ENCODE data around the gene C5orf34. TPM values are rescaled to one million over a fixed set of nuclear protein-coding genes. Genes with fewer than 3 reads are reported as not detected.

The C5orf34 gene, protein sequence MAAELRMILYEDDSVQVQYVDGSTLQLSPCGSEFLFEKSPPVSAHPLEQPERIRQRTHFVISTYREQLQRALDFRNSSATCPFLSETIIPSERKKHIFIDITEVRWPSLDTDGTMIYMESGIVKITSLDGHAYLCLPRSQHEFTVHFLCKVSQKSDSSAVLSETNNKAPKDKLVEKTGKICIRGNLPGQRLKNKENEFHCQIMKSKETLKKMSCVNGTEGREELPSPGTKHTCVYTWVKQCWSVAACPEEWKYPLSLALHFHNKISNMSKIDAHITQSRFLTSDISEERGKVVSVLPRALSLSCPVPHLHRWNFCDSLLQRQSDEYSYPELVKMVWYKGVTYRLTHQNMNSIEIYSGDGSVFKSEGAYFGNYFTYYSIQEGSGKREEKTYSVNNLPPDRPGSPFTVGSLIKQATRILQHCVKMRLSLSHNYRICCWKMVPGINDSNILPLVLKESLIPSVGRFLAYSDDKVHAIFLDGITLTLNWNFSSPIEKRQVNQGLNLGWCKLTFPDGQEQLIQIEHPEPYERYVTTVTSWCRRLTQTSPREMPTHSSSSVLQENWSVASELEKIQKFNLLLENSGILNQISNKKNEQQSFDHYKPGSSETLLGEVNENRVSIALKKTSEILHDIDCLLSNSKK
- total RNA-seq = 1 to 10 TPM; 7.4 to 9.0 TPM
- 0.91 TPM for polyA plus RNA-seq

DNA sequence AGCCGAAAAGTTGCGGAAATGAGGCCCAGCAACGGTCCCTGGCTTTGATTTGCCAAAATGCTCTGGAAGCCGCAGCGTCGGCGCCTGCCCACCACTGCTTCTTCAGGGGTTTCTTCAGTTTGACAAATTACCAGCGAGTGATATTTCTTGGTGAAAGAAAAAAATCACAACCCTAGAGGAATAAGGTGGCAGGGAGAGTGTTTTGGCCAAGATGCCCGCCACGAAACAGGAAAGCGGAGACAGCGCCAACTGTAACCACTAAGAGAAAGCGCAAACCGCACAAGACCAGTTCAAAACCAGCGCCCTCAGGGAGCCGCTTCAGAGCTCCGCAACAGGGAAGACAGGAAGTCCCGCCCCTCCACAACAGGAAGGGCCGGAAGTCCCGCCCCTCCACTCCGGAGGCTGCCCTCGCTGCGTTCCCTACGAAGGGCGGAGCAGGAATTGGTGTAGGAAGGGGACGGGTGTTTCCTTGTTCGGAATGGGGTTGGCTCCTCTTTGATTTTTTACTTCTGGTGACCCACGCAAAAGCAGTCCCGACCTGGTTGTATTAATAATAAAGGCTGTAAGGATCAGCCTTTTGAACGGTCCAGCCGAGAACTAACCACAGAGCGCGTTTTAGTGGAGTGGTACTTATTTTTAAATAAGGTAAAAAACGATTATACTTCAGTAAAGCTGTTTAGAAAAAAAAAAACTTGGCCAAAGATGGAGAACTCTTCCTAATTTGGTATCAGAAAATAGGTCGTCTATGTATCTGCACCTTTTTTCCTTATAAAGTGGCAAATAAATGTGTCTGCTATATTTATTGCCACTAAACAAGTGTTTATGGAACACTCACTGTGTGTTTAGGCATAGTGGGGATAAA lies at the start of gene C5orf34:
TSS of gene C5orf34 (minus strand) at position 333 of the 862 bp plus-strand sequence. CDS start 5,809 bp downstream, outside the sequence.
- H3K9me3 ChIP-seq (ENCODE audit: low read length) = no peaks in the 10 kb centered on the region
- no peaks in the 10 kb centered on the region for H3K9me3 Mint-ChIP-seq
- H3K27ac Mint-ChIP-seq = peak within 1 kb of the TSS; percentile 83 to 99 (median 94)
- H3K36me3 Mint-ChIP-seq = peaks cover 0 to 8% (median 0%) of the 10 kb centered on the region in 3 donors
- peak within 1 kb of the TSS; percentile 91 to 98 (median 94) for H3K4me3 Mint-ChIP-seq
- no peaks in the 10 kb centered on the region for H3K27me3 ChIP-seq (ENCODE audit: insufficient read depth, low read length, poor library complexity, severe bottlenecking)
- peaks cover 0 to 1% of the 10 kb centered on the region in 2 donors for H3K27me3 Mint-ChIP-seq
- peak within 1 kb of the TSS; percentile 83 for H3K27ac ChIP-seq (ENCODE audit: low read depth, low read length)
- DNase-seq = peak; percentile 89 to 94 (median 91)
- H3K4me1 ChIP-seq (ENCODE audit: insufficient read depth, low read length) = peaks cover 9% of the 10 kb centered on the region
- H3K4me1 Mint-ChIP-seq = peaks cover 24 to 36% (median 30%) of the 10 kb centered on the region in 3 donors
- H3K4me3 ChIP-seq (ENCODE audit: low read length) = peak within 1 kb of the TSS; percentile 86
- ChIA-PET POLR2A (interaction anchor here (1.2 to 1.6 kb wide), 3 partner anchors 31 to 202 kb away, joined by 3 to 33 read pairs (median 4); partner anchors contain the start of genes HMGCS1 and TMEM267), CTCF (interaction anchor here (1.2 to 2.7 kb wide), 2 partner anchors 31 to 40 kb away, joined by 3 to 22 read pairs; partner anchors contain the start of gene TMEM267)
- no peaks in the 10 kb centered on the region for H3K36me3 ChIP-seq (ENCODE audit: insufficient read depth, low read length)

DNA sequence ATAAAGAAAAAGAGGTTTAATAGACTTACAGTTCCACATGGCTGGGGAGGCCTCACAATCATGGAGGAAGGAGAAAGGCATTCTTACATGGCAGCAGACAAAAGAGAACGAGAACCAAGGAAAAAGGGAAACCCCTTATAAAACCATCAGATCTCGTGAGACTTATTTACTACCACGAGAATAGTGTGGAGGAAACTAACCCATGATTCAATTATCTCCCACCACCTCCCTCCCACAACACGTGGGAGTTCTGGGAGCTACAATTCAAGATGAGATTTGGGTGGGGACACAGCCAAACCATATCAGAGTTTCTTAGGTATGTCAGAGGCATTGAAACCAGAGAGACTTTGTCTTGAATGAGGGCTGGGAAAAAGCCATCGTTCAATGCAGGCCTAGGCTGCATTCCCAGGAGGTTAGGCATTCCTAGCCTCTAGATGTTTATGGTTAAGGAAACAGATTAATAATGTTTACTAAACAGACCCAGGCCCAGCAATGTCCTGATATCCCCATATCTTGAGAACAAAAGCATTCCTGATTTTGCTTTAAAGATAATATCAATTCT lies 49.4 kb upstream of the C5orf34 start:
- no peak overlapping the region for H3K4me3 ChIP-seq (ENCODE audit: low read length)
- no peaks in the 10 kb centered on the region for H3K36me3 ChIP-seq (ENCODE audit: insufficient read depth, low read length)
- Mint-ChIP-seq H3K27ac (no peak overlapping the region), H3K4me3 (no peak overlapping the region), H3K9me3 (no peaks in the 10 kb centered on the region), H3K4me1 (no peaks in the 10 kb centered on the region), H3K36me3 (no peaks in the 10 kb centered on the region), H3K27me3 (peaks cover 0 to 12% of the 10 kb centered on the region in 2 donors)
- ChIA-PET CTCF (interaction anchor here (1.8 kb wide), 1 partner anchor 10 kb away, joined by 3 read pairs; no protein-coding TSS in a partner anchor), POLR2A (no interaction called here)
- no peak overlapping the region for H3K27ac ChIP-seq (ENCODE audit: low read depth, low read length)
- H3K9me3 ChIP-seq (ENCODE audit: low read length) = no peaks in the 10 kb centered on the region
- H3K27me3 ChIP-seq (ENCODE audit: insufficient read depth, low read length, poor library complexity, severe bottlenecking) = no peaks in the 10 kb centered on the region
- no peaks in the 10 kb centered on the region for H3K4me1 ChIP-seq (ENCODE audit: insufficient read depth, low read length)
- DNase-seq = no peak

DNA sequence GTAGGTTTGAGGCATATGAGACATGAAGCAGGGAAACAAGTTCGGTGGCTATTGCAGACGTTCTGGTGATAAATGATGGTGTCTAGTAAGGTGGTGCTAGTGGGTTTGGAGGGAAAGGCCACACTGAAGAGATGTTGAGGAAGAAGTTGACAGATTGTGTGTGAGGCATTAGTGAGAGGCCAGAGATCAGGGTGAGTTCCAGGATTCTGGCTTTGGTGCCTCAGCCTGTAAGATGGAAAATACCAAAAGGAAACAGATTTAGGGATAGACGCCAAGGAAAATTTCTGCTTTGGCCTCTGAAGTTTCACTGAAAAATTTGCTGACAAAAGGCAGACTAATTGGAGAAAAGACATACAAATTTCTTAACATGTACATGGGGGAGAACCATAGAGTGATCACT lies 48.4 kb upstream of the C5orf34 start:
- Mint-ChIP-seq H3K4me3 (no peak overlapping the region), H3K27ac (no peak overlapping the region), H3K9me3 (no peaks in the 10 kb centered on the region), H3K36me3 (no peaks in the 10 kb centered on the region), H3K4me1 (peaks cover 2 to 4% (median 3%) of the 10 kb centered on the region in 3 donors), H3K27me3 (peaks cover 0 to 12% of the 10 kb centered on the region in 2 donors)
- Histone ChIP-seq H3K36me3 (ENCODE audit: insufficient read depth, low read length) (no peaks in the 10 kb centered on the region), H3K4me3 (ENCODE audit: low read length) (no peak overlapping the region), H3K4me1 (ENCODE audit: insufficient read depth, low read length) (no peaks in the 10 kb centered on the region), H3K27ac (ENCODE audit: low read depth, low read length) (no peak overlapping the region), H3K27me3 (ENCODE audit: insufficient read depth, low read length, poor library complexity, severe bottlenecking) (no peaks in the 10 kb centered on the region), H3K9me3 (ENCODE audit: low read length) (no peaks in the 10 kb centered on the region)
- ChIA-PET CTCF (interaction anchor here (1.8 kb wide), 1 partner anchor 11 kb away, joined by 3 read pairs; no protein-coding TSS in a partner anchor), POLR2A (no interaction called here)
- DNase-seq = no peak

DNA sequence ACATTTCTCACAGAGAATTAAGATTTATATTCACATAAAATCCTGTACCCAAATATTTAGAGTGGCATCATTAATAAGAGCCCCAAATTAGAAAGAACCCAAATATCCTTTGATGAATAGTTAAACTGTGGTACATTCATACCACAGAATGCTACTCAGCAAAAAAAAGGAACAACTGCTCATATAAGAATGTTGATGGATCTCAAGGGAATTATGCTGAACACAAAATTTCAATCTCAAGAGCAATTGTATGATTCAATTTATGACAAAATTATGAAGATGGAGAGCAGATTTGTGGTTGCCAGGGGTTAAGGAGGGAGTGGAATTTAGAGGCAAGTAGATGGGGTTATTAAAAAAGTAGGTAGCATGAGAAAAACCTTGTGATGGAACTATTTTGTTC lies 46.4 kb upstream of the C5orf34 start:
- H3K36me3 Mint-ChIP-seq = peaks cover 0 to 4% (median 0%) of the 10 kb centered on the region in 3 donors
- no peaks in the 10 kb centered on the region for H3K27me3 ChIP-seq (ENCODE audit: insufficient read depth, low read length, poor library complexity, severe bottlenecking)
- H3K27me3 Mint-ChIP-seq = peaks cover 0 to 10% of the 10 kb centered on the region in 2 donors
- no peak overlapping the region for H3K4me3 Mint-ChIP-seq
- no peaks in the 10 kb centered on the region for H3K36me3 ChIP-seq (ENCODE audit: insufficient read depth, low read length)
- no peaks in the 10 kb centered on the region for H3K4me1 ChIP-seq (ENCODE audit: insufficient read depth, low read length)
- no peak overlapping the region for H3K4me3 ChIP-seq (ENCODE audit: low read length)
- H3K9me3 ChIP-seq (ENCODE audit: low read length) = no peaks in the 10 kb centered on the region
- no peak for DNase-seq
- H3K27ac ChIP-seq (ENCODE audit: low read depth, low read length) = no peak overlapping the region
- no peak overlapping the region for H3K27ac Mint-ChIP-seq
- no peaks in the 10 kb centered on the region for H3K9me3 Mint-ChIP-seq
- POLR2A ChIA-PET = no interaction called here
- CTCF ChIA-PET = no interaction called here
- peaks cover 10 to 12% (median 10%) of the 10 kb centered on the region in 3 donors for H3K4me1 Mint-ChIP-seq

DNA sequence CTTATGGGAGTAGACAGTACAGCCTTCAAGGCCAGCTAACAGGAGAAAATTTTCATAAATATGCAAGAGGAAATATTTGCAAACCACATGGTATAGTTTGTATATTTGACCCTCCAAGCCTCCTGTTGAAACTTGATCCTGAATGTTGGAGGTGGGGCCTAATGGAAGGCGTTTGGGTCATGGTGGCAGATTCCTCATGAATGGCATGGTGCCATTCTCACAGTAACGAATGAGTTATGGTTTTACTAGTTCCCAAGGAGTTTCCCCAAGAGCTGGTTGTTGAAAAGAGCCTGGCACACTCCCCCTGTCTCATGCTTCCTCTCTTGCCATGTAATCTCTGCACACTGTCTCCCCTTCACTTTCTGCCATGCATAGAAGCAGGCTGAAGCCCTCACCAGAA lies 45.2 kb upstream of the C5orf34 start:
- Histone ChIP-seq H3K4me1 (ENCODE audit: insufficient read depth, low read length) (peaks cover 9% of the 10 kb centered on the region), H3K36me3 (ENCODE audit: insufficient read depth, low read length) (no peaks in the 10 kb centered on the region), H3K4me3 (ENCODE audit: low read length) (no peak overlapping the region), H3K27ac (ENCODE audit: low read depth, low read length) (no peak overlapping the region), H3K27me3 (ENCODE audit: insufficient read depth, low read length, poor library complexity, severe bottlenecking) (no peaks in the 10 kb centered on the region), H3K9me3 (ENCODE audit: low read length) (no peaks in the 10 kb centered on the region)
- Mint-ChIP-seq H3K27ac (peak overlapping the region in 1 of 8 donors; percentile 46), H3K27me3 (peaks cover 1 to 7% of the 10 kb centered on the region in 2 donors), H3K9me3 (no peaks in the 10 kb centered on the region), H3K36me3 (peaks cover 0 to 11% (median 0%) of the 10 kb centered on the region in 3 donors), H3K4me3 (peak overlapping the region in 1 of 7 donors; percentile 66), H3K4me1 (peaks cover 10 to 18% (median 12%) of the 10 kb centered on the region in 3 donors)
- ChIA-PET POLR2A (no interaction called here), CTCF (interaction anchor here (0.8 kb wide), 1 partner anchor 72 kb away, joined by 3 read pairs; no protein-coding TSS in a partner anchor)
- DNase-seq = no peak

DNA sequence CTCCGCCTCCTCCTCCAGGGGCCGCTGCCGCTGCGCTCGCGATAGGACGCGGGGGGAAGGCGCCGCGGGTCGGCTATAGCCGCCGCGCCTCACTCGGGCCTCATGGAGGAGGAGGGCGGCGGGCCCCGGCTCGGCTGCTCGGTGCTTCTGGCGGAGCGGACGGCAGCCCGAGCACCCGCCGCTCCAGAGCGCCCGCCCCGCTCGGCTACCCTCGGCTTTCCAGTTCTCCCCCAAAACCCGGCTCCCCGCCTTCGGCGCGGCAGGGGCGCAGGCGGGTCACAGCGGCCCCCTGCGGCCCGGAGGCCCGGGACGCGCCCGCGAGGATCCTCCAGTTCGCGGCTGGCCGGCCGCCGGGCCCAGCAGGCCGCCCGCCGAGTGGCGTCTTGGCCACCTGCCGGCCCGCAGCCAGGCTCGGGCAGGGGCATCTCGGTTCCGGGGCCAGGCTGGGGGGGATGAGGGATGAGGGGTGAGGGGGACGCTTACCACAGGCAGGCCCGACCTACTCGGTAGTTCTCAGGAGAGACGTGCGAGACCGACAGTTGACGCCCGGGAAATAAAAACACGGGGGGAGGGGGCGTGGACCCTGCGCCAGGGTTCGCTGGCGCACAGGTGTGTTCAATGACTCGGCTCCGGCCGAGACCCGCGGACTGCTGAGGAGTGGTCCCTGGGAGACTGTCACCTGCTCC lies 42.1 kb upstream of the C5orf34 start, which contains the start of gene PAIP1:
TSS of gene PAIP1 (minus strand) at position 221 of the 686 bp plus-strand sequence. CDS start 231 bp downstream, outside the sequence.
- Mint-ChIP-seq H3K36me3 (peaks cover 0 to 13% (median 0%) of the 10 kb centered on the region in 3 donors), H3K4me3 (peak within 1 kb of the TSS; percentile 91 to 96 (median 95)), H3K27ac (peak within 1 kb of the TSS; percentile 97 to 99 (median 98)), H3K9me3 (no peaks in the 10 kb centered on the region), H3K27me3 (peaks cover 1 to 2% of the 10 kb centered on the region in 2 donors), H3K4me1 (peaks cover 10 to 20% (median 12%) of the 10 kb centered on the region in 3 donors)
- H3K4me3 ChIP-seq (ENCODE audit: low read length) = peak within 1 kb of the TSS; percentile 63
- H3K27me3 ChIP-seq (ENCODE audit: insufficient read depth, low read length, poor library complexity, severe bottlenecking) = no peaks in the 10 kb centered on the region
- H3K27ac ChIP-seq (ENCODE audit: low read depth, low read length) = peak within 1 kb of the TSS; percentile 81
- H3K9me3 ChIP-seq (ENCODE audit: low read length) = no peaks in the 10 kb centered on the region
- peak; percentile 73 to 90 (median 86) for DNase-seq
- peaks cover 14% of the 10 kb centered on the region for H3K36me3 ChIP-seq (ENCODE audit: insufficient read depth, low read length)
- CTCF ChIA-PET = interaction anchor here (1.0 to 1.3 kb wide), 4 partner anchors 29 to 73 kb away, joined by 3 to 9 read pairs (median 5); partner anchors contain the start of gene TMEM267
- POLR2A ChIA-PET = interaction anchor here (0.6 to 3.2 kb wide), 5 partner anchors 42 to 436 kb away, joined by 3 to 49 read pairs (median 4); partner anchors contain the start of genes C5orf34, NNT and TMEM267
- H3K4me1 ChIP-seq (ENCODE audit: insufficient read depth, low read length) = peaks cover 40% of the 10 kb centered on the region

Measured in CD8-positive, alpha-beta memory T cell (primary cell).